GM12891 (cell line): ENCODE results near the gene CTNNA3.

Source experiments
- POLR2A ChIP-seq: IDR thresholded peaks from 2 replicates; pipeline ENCODE4 v1.6.1; 2011; ENCODE audit warnings: low read depth, low read length, control low read depth
- POLR2AphosphoS5 ChIP-seq: IDR thresholded peaks from 2 replicates; pipeline ENCODE4 v1.6.1; 2011; ENCODE audit warnings: low read depth, low read length, control low read depth
- POU2F2 ChIP-seq: IDR thresholded peaks from 2 replicates; pipeline ENCODE4 v1.6.1; 2011; ENCODE audit warnings: low read depth, mild to moderate bottlenecking, control low read depth, low read length, moderate library complexity
- TAF1 ChIP-seq: IDR thresholded peaks from 2 replicates; pipeline ENCODE4 v1.6.1; 2011; ENCODE audit warnings: low read depth, low read length, control low read depth

DNA sequence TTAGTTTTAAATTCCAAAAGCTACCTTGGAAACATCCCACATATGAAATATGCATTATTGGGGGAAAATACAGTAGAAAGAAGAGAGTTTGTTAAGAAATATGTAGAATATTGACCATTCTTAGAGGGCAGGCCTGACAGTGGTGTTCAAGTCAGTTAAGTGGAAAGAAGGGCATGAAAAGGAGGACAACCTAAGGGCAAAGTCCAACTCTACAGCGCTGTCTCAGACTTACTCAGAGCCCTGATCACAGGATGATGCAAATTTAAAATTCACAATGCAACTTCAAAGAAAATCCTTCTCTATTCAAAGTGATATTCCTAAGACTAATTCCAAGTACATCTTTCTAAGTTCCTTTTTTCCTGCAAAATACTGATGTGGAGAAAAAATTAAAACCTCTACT, 909.3 kb downstream of the CTNNA3 start:
- TF ChIP-seq POLR2A: no peak
- TF ChIP-seq POU2F2: no peak
- no peak for TF ChIP-seq POLR2AphosphoS5
- TF ChIP-seq TAF1: no peak
